Body of pancreas (tissue), 4 donors: ENCODE measurements around the gene UBE2E3. TPM values are rescaled to one million over a fixed set of nuclear protein-coding genes. Genes with fewer than 3 reads are reported as not detected.

Experiments used
- ATAC-seq: fragments of 150-250 bp; one replicate; pipeline ENCODE4 v1.9.1; 2016
- DNase-seq, 4 donors: peaks; one replicate each; pipeline ENCODE4 v3.0.0-alpha.2; 2019
- H3K27ac ChIP-seq, 4 donors: fragments of 200-600 bp; sonication (generic); 1 replicate in 3 of 4; 2 replicates in 1 of 4; pipeline versions ENCODE4 v1.5.1 to v1.6.1; 2016 to 2019; ENCODE audit warnings: mild to moderate bottlenecking in 1 of 4, mixed read lengths in 1 of 4, moderate library complexity in 1 of 4
- H3K27me3 ChIP-seq, 2 donors: fragments of 200-600 bp; sonication (generic); one replicate each; pipeline ENCODE4 v1.6.0; 2016; ENCODE audit warnings: mild to moderate bottlenecking in 1 of 2
- H3K36me3 ChIP-seq, 2 donors: fragments of 200-600 bp; sonication (generic); replicated peaks in 1 of 2; 2 replicates each; pipeline ENCODE4 v1.5.1; 2016; ENCODE audit warnings: low read depth in 2 of 2; ENCODE audit not compliant: insufficient read depth in 1 of 2
- H3K4me1 ChIP-seq: fragments of 200-600 bp; sonication (generic); one replicate; pipeline ENCODE4 v1.6.0; 2016
- H3K4me3 ChIP-seq, 2 donors: fragments of 200-600 bp; sonication (generic); 1 replicate in 1 of 2; 2 replicates in 1 of 2; pipeline ENCODE4 v1.5.1; 2016 to 2019
- H3K9me3 ChIP-seq, 3 donors: fragments of 200-600 bp; sonication (generic); 1 replicate in 2 of 3; 2 replicates in 1 of 3; pipeline ENCODE4 v1.5.1; 2016
- POLR2A ChIP-seq, 3 donors: fragments of 450-650 bp; IDR thresholded peaks; one replicate each; pipeline ENCODE4 v1.6.1; 2016; ENCODE audit warnings: antibody characterized with exemption in 3 of 3, mild to moderate bottlenecking in 2 of 3
- WGBS, 2 donors: methylation state at CpG; one replicate each; pipeline ENCODE4 v1.1.5; 2017; 5-methylcytosine and 5-hydroxymethylcytosine counted together
- intact Hi-C: fragments of 100-400 bp; cut with DNase I; formaldehyde crosslinking; loops from one replicate; pipeline ENCODE4 v1.15.1; 2023
- total RNA-seq, 2 donors: library from RNA; depleted of rRNA; stranded (reverse); fragments of >200 nt; gene quantifications; one replicate each; pipeline ENCODE4 v1.1.0, GENCODE V29; 2016
- TF ChIP-seq, protein P1 (sequence below), 7 experiments: fragments of 450-650 bp in 4 of 7; fragments of 200-600 bp in 3 of 7; sonication (generic) in 3 of 7; IDR thresholded peaks; one replicate each; pipeline ENCODE4 v1.5.1; 2016 to 2019; ENCODE audit warnings: antibody characterized with exemption in 7 of 7

Gene UBE2E3
- total RNA-seq, 2 donors from 2014 or later, result 30.3 to 38.7 TPM

DNA sequence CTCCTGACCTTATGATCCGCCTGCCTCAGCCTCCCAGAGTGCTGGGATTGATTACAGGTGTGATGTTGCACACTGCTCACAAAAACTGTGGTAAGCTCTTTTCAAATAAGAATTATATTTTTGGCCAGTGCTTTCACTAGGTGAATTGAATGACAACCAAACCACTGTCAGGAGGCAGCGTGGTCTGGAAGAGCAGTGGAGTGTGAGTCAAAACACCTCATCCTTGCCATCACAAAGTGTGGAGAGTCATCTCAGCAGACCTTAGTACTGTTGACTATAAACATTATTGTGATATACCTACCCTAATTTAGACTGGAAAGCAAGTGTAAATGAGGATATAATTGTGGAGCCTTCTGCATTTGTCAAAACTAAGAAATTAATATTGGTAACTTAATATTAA is 61.3 kb downstream of the UBE2E3 start:
- ATAC-seq (no peak), DNase-seq (no peak)
- 75 to 76% methylated on average over 2 of the region's 2 CpGs for WGBS, 2 donors
- peaks cover 10% of the 10 kb centered on the region for H3K4me1 ChIP-seq
- H3K27me3 ChIP-seq, result no peaks in the 10 kb centered on the region
- H3K36me3 ChIP-seq, result no peaks in the 10 kb centered on the region
- TF ChIP-seq, protein P1, sequence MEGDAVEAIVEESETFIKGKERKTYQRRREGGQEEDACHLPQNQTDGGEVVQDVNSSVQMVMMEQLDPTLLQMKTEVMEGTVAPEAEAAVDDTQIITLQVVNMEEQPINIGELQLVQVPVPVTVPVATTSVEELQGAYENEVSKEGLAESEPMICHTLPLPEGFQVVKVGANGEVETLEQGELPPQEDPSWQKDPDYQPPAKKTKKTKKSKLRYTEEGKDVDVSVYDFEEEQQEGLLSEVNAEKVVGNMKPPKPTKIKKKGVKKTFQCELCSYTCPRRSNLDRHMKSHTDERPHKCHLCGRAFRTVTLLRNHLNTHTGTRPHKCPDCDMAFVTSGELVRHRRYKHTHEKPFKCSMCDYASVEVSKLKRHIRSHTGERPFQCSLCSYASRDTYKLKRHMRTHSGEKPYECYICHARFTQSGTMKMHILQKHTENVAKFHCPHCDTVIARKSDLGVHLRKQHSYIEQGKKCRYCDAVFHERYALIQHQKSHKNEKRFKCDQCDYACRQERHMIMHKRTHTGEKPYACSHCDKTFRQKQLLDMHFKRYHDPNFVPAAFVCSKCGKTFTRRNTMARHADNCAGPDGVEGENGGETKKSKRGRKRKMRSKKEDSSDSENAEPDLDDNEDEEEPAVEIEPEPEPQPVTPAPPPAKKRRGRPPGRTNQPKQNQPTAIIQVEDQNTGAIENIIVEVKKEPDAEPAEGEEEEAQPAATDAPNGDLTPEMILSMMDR (IDR thresholded peaks at IDR 0.05), result no peak
- TF ChIP-seq POLR2A (IDR thresholded peaks at IDR 0.05), result no peak
- intact Hi-C loops, result no loop called here
- H3K27ac ChIP-seq, result no peak overlapping the region
- no peak overlapping the region for H3K4me3 ChIP-seq
- no peaks in the 10 kb centered on the region for H3K9me3 ChIP-seq

DNA sequence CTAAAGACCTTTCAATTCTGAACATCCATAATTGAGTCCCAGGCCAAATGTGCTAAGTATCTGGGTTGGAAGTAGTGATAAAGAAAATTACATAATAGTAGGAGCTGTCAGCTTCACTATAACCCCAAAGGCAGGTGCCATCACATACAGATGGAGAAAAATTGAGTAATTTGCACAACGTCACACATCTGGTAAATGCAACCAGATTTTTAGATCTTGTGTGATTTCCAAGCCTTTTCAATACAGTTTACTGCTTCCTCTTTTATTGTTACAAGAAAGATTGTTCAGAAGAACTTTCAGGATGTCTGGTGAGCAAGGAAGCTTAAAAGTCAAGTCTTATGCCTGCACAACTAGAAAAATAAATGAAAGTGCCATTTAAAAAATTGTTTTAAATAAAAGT is 62.3 kb downstream of the UBE2E3 start:
- no peak overlapping the region for H3K27ac ChIP-seq

DNA sequence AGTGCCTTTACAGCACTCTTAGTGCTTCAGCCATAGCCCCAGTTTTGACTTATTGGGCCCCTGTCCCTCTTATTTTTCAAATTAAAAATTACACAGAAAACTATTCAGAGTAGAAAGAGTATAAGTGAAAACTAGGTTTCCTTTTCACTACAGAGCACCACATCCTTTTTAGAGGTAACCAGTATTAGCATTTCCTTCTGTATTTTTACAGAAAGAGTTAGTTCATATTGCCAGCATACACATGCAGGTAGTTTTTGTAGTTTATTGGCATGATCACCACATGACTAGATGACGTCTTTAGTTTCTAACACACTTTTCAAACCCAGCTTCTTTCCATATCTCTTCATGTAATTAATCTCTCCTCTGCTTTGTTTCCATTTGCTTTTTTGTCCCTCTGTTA is 66.4 kb downstream of the UBE2E3 start:
- no peaks in the 10 kb centered on the region for H3K27me3 ChIP-seq
- H3K9me3 ChIP-seq, result no peaks in the 10 kb centered on the region
- no peak overlapping the region for H3K27ac ChIP-seq
- no peaks in the 10 kb centered on the region for H3K36me3 ChIP-seq
- intact Hi-C loops, result no loop called here
- H3K4me1 ChIP-seq, result peaks cover 10% of the 10 kb centered on the region
- ATAC-seq, result no peak
- TF ChIP-seq, protein P1 (IDR thresholded peaks at IDR 0.05), result no peak
- no peak for TF ChIP-seq POLR2A (IDR thresholded peaks at IDR 0.05)
- no peak for DNase-seq
- WGBS, 2 donors, result 55 to 61% methylated on average over 1 of the region's 1 CpG
- H3K4me3 ChIP-seq, result no peak overlapping the region

More for the DNA sequence above, 62.3 kb downstream of the UBE2E3 start:
- TF ChIP-seq, protein P1 (IDR thresholded peaks at IDR 0.05), result no peak
- no peak for TF ChIP-seq POLR2A (IDR thresholded peaks at IDR 0.05)
- H3K9me3 ChIP-seq, result no peaks in the 10 kb centered on the region
- no peaks in the 10 kb centered on the region for H3K36me3 ChIP-seq
- no peak overlapping the region for H3K4me3 ChIP-seq
- no peaks in the 10 kb centered on the region for H3K27me3 ChIP-seq
- ATAC-seq (no peak), DNase-seq (no peak)
- 72 to 84% methylated on average over 1 of the region's 1 CpG for WGBS, 2 donors
- peaks cover 10% of the 10 kb centered on the region for H3K4me1 ChIP-seq
- intact Hi-C loops, result no loop called here

DNA sequence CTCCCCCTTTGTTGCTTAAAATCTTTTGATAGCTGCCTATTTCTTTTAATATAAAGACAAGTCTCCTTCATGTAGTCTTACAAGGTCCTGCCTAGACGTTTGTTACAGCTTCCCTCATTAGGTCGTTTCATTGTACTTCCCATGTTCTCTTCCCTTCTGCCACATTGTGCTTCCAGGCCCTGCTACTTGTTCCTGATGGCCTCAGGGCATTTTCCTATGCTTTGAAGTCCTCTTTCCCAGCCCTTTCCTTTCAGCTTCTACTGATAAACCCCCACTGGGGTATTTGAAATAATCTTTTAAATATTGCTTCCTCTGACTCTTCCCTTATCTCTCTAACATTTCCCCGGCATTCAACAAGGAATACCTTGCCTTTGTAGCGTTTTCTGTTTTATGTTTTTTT is 67.4 kb downstream of the UBE2E3 start:
- peaks cover 10% of the 10 kb centered on the region for H3K4me1 ChIP-seq
- no peak overlapping the region for H3K4me3 ChIP-seq
- ATAC-seq (no peak), DNase-seq (no peak)
- TF ChIP-seq, protein P1 (IDR thresholded peaks at IDR 0.05), result no peak
- TF ChIP-seq POLR2A (IDR thresholded peaks at IDR 0.05), result no peak
- H3K27ac ChIP-seq, result no peak overlapping the region
- H3K9me3 ChIP-seq, result no peaks in the 10 kb centered on the region
- 73 to 77% methylated on average over 4 of the region's 4 CpGs for WGBS, 2 donors
- intact Hi-C loops, result no loop called here
- H3K27me3 ChIP-seq, result no peaks in the 10 kb centered on the region
- H3K36me3 ChIP-seq, result no peaks in the 10 kb centered on the region

DNA sequence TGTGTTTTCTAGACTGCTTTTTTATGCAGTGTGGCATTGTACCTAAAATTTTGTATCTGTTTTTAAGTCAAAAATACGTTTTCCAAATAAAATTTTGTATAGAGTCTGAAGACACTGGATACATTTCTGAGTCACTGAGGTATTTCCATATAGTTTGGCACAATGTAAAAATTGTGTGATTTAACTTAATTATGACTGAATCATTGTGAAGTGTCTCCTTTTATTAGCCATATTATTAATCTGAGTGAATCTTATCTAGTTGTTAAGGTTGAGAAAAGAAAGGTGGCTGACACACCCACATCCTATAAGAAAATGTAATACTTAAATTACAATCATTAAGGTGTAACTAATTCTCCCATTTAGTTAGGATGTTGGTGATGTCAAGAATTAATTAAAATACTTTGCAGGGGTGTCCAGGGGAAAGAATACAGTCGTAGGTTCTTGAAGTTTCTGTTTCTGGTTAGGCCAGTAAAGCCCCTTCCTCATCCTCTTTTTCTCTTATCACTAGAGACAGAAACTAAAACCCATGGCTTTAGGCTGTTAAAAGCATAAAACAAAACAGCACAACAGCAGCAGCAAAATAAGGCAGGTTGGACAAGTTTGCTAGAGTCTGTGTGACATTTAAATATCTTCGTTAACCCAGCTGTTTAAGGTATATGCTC is 71.6 kb downstream of the UBE2E3 start:
- H3K27me3 ChIP-seq, result no peaks in the 10 kb centered on the region
- no peaks in the 10 kb centered on the region for H3K36me3 ChIP-seq
- ATAC-seq (no peak), DNase-seq (no peak)
- 76 to 79% methylated on average over 3 of the region's 3 CpGs for WGBS, 2 donors
- TF ChIP-seq, protein P1 (IDR thresholded peaks at IDR 0.05), result no peak
- TF ChIP-seq POLR2A (IDR thresholded peaks at IDR 0.05), result no peak
- H3K27ac ChIP-seq, result no peak overlapping the region
- intact Hi-C loops, result no loop called here
- no peaks in the 10 kb centered on the region for H3K4me1 ChIP-seq
- H3K4me3 ChIP-seq, result no peak overlapping the region
- no peaks in the 10 kb centered on the region for H3K9me3 ChIP-seq
